ENCODE data around the gene HP1BP3. TPM values are rescaled to one million over a fixed set of nuclear protein-coding genes. Genes with fewer than 3 reads are reported as not detected.
A peak's percentile ranks its signal among the peaks of the same experiment; 100 is the strongest.

Gene HP1BP3
- total RNA-seq, 1 donor, result 279 TPM

DNA sequence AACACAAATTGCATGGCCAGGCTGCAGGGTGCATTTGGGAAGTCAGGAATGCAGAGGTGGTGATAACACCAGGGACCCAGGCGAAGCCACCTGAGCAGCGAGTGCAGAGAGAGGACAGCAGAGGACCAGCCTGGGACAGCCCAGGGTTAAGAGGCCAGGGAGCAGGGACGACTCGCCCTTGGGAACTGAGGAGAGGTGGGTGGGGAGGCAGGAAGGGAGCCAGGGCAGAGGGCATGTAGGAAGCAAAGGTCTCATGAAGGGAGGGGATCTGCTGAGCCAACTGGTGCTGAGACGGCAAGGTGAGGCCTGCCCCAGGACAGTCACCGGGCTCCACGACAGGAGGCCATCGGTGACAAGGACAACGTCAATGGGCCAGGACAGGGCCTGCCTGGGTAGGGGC is 85.7 kb downstream of the HP1BP3 start:
- Histone ChIP-seq H3K4me3 (ENCODE audit: low read length) (no peak overlapping the region), H3K4me1 (ENCODE audit: insufficient read depth, low read length) (peaks cover 5% of the 10 kb centered on the region), H3K27me3 (ENCODE audit: insufficient read depth, low read length) (no peaks in the 10 kb centered on the region), H3K9me3 (ENCODE audit: low read depth, low read length) (no peaks in the 10 kb centered on the region)

- no peaks in the 10 kb centered on the region for H3K9me3 ChIP-seq (ENCODE audit: low read depth, low read length)
- peaks cover 8% of the 10 kb centered on the region for H3K4me1 ChIP-seq (ENCODE audit: insufficient read depth, low read length)
- H3K27me3 ChIP-seq (ENCODE audit: insufficient read depth, low read length), result no peaks in the 10 kb centered on the region
- H3K4me3 ChIP-seq (ENCODE audit: low read length), result no peak overlapping the region
These were observed 86.4 kb downstream of the HP1BP3 start for GRCh38 chr1:20700636-20701215.

GRCh38 chr1:20699558-20699957 is 87.5 kb downstream of the HP1BP3 start:
- no peaks in the 10 kb centered on the region for H3K9me3 ChIP-seq (ENCODE audit: low read depth, low read length)
- H3K27me3 ChIP-seq (ENCODE audit: insufficient read depth, low read length), result no peaks in the 10 kb centered on the region
- H3K4me3 ChIP-seq (ENCODE audit: low read length), result no peak overlapping the region
- peaks cover 8% of the 10 kb centered on the region for H3K4me1 ChIP-seq (ENCODE audit: insufficient read depth, low read length)

- Histone ChIP-seq H3K4me3 (ENCODE audit: low read length) (no peak overlapping the region), H3K9me3 (ENCODE audit: low read depth, low read length) (no peaks in the 10 kb centered on the region), H3K27me3 (ENCODE audit: insufficient read depth, low read length) (no peaks in the 10 kb centered on the region), H3K4me1 (ENCODE audit: insufficient read depth, low read length) (peaks cover 8% of the 10 kb centered on the region)
These were observed 88.8 kb downstream of the HP1BP3 start for GRCh38 chr1:20698195-20698910.

GRCh38 chr1:20697563-20697962 is 89.5 kb downstream of the HP1BP3 start:
- peaks cover 8% of the 10 kb centered on the region for H3K4me1 ChIP-seq (ENCODE audit: insufficient read depth, low read length)
- no peak overlapping the region for H3K4me3 ChIP-seq (ENCODE audit: low read length)
- no peaks in the 10 kb centered on the region for H3K27me3 ChIP-seq (ENCODE audit: insufficient read depth, low read length)
- no peaks in the 10 kb centered on the region for H3K9me3 ChIP-seq (ENCODE audit: low read depth, low read length)

- H3K4me1 ChIP-seq (ENCODE audit: insufficient read depth, low read length), result peaks cover 8% of the 10 kb centered on the region
- no peaks in the 10 kb centered on the region for H3K9me3 ChIP-seq (ENCODE audit: low read depth, low read length)
- no peaks in the 10 kb centered on the region for H3K27me3 ChIP-seq (ENCODE audit: insufficient read depth, low read length)
- peak overlapping the region; percentile 52 for H3K4me3 ChIP-seq (ENCODE audit: low read length)
These were observed 90.4 kb downstream of the HP1BP3 start for GRCh38 chr1:20696397-20697333.

DNA sequence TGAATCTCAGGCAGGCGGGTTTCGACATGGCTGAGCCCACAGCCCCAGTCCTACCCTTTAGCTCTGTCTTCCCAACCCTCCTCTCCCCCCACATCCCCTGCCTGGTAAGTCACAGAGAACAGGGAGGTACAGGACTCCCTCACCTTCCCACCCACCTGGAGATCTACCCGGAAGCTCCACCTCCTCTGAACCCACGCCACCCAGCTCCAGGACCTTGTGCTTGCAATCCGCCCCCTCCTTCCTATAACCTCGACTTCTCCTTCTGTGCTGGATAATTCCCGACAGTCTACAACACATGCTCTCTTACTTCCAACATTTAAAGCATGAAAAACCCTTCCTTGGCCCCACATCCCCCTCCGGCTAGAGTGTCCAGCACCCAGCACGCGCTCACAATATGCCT is 91.6 kb downstream of the HP1BP3 start:
- H3K4me1 ChIP-seq (ENCODE audit: insufficient read depth, low read length), result peaks cover 8% of the 10 kb centered on the region
- no peaks in the 10 kb centered on the region for H3K9me3 ChIP-seq (ENCODE audit: low read depth, low read length)
- H3K27me3 ChIP-seq (ENCODE audit: insufficient read depth, low read length), result no peaks in the 10 kb centered on the region
- no peak overlapping the region for H3K4me3 ChIP-seq (ENCODE audit: low read length)

- H3K4me3 ChIP-seq (ENCODE audit: low read length), result no peak overlapping the region
- H3K9me3 ChIP-seq (ENCODE audit: low read depth, low read length), result no peaks in the 10 kb centered on the region
- peaks cover 8% of the 10 kb centered on the region for H3K4me1 ChIP-seq (ENCODE audit: insufficient read depth, low read length)
- H3K27me3 ChIP-seq (ENCODE audit: insufficient read depth, low read length), result no peaks in the 10 kb centered on the region
These were observed 93.5 kb downstream of the HP1BP3 start for GRCh38 chr1:20693623-20694022.

Other genes starting within 250 kb of the HP1BP3 start
- gene FAM43B, start 234.7 kb downstream of the HP1BP3 start, total RNA-seq, result not detected
- 7.5 TPM for gene CDA, start 198.2 kb downstream of the HP1BP3 start, total RNA-seq
- gene PINK1, start 153.8 kb downstream of the HP1BP3 start, total RNA-seq, result 10.0 TPM
- 120 TPM for gene DDOST, start 125.9 kb downstream of the HP1BP3 start, total RNA-seq
- under 0.01 TPM for gene KIF17, start 69.3 kb downstream of the HP1BP3 start, total RNA-seq
- gene SH2D5, start 54.6 kb downstream of the HP1BP3 start, total RNA-seq, result not detected